HS-27A (cell line): ENCODE data around the gene MUCL3.
A peak's percentile ranks its signal among the peaks of the same experiment; 100 is the strongest.
"Not testable (repeated sequence)": the region's sequence is repeated elsewhere in the genome, so short reads cannot be mapped to it uniquely, and the experiment has no call there.

Source experiments
- DNase-seq: peaks from one replicate; pipeline ENCODE4 v3.0.0-alpha.2; 2012; ENCODE audit warnings: low read depth, missing footprints

MUCL3 gene, protein sequence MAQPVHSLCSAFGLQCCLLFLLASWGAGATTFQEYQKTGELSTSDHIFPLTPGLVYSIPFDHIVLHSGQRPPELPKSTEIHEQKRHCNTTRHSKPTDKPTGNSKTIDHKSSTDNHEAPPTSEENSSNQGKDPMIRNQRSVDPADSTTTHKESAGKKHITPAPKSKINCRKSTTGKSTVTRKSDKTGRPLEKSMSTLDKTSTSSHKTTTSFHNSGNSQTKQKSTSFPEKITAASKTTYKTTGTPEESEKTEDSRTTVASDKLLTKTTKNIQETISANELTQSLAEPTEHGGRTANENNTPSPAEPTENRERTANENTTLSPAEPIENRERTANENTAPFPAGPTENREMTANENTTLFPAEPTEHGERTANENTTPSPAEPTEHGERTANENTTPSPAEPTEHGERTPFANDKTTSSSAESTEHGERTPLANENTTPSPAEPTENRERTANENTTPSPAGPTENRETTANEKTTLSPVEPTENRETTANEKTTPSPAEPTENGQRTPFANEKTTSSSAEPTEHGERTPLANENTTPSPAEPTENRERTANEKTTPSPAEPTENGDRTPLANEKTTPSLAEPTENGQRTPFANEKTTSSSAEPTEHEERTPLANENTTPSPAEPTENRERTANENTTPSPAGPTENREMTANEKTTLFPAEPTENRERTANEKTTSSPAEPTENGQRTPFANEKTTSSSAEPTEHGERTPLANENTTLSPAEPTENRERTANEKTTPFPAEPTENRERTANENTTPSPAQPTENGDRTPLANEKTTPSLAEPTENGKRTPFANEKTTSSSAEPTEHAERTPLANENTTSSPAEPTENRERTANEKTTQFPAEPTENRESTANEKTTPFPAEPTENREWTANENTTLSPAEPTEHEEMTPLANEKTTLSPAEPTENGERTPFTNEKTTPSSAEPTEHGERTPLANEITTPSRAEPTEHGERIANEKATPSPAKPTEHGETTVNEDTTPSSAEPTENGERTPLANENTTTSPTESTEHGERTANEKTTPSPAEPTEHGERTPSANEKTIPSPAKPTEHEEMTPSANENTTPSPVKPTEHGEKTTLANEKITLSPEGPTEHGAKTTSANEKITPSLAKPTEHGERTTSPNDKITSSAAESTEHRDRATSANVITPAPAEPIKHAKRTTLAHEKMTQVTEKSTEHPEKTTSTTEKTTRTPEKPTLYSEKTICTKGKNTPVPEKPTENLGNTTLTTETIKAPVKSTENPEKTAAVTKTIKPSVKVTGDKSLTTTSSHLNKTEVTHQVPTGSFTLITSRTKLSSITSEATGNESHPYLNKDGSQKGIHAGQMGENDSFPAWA (N-terminal part only)

DNA sequence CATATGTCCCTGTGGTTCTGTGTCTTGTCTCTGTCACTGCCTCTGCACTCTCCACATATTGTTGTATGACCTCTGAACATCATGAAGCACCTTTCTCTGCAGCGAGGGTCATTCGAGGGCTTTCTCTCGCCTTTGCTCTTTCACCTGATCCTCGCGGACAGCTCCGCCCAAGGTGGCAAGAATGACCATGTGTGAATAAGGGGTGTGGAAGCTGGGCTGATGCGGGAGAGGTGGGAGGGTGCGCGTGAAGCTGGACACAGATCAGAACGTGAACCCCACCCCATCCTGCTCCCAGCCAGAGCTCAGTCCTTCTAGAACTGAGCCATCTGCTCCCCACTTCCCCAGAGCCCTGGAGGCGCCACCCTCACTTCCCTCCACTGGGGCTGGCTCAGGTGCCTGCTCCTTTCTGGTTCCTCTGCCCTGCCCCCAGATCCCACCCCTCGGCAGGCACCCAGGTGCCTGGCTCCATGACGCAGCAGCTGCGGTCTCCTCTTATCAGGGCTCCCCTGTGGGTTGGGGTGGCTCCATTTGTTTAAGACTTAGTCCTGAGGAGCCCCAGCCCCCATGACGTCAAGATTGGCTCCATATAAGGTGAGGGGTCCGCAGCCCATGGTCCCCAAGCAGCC lies at the start of gene MUCL3:
Gene MUCL3, plus strand, starts transcription at position 613 of the 626 bp plus-strand sequence. CDS start 27 bp downstream, outside the sequence.
- no peak for DNase-seq

DNA sequence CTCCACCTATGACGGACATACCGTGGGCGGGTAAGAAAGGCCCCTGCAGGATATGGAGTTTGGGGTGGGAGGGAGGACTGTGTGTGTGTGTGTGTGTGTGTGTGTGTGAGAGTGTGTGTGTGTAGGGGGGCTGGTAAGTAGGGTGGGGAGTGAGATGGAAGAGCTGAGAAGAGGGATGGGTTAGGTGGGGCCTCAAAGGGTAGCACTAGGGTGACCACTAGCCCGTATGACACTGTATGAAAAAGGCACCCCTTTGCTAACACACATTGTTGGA lies 49.4 kb upstream of the MUCL3 start:
- no peak for DNase-seq

DNA sequence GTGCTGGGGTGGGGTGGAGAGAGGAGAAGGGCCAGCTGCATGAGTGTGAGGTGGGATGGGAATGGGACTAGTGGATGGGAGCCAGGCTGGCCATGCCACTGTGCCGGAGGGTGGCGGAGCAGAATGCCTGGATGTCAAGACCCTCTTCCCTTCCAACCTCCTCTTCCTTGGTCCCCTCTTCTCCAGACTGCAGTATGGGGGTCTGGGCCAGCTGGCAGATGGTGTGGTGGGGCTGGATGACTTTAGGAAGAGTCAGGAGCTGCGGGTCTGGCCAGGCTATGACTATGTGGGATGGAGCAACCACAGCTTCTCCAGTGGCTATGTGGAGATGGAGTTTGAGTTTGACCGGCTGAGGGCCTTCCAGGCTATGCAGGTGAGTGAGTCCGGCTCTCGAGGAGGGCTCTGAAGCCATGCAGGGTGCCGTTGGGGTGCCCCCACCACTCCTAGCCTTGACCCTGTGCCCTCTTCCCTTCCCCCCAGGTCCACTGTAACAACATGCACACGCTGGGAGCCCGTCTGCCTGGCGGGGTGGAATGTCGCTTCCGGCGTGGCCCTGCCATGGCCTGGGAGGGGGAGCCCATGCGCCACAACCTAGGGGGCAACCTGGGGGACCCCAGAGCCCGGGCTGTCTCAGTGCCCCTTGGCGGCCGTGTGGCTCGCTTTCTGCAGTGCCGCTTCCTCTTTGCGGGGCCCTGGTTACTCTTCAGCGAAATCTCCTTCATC lies 48.8 kb upstream of the MUCL3 start:
- DNase-seq, result no peak

DNA sequence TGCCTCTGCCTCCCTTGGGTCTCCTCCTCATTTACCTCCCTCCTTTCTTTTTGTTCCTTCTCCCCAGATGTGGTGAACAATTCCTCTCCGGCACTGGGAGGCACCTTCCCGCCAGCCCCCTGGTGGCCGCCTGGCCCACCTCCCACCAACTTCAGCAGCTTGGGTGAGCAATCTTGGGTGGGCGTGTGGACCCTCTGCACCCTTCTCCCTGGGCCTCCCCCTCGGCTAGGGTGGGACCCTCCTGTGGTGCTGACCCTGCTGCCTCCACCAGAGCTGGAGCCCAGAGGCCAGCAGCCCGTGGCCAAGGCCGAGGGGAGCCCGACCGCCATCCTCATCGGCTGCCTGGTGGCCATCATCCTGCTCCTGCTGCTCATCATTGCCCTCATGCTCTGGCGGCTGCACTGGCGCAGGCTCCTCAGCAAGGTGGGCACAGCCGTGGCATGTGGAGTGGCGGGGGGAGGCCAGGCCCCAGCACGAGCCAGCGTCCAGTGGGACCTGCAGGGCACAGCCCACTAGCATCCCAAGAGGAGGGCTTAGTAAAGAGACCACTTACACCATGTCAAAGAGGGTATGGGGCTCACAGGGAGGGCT lies 47.7 kb upstream of the MUCL3 start:
- DNase-seq, result no peak

DNA sequence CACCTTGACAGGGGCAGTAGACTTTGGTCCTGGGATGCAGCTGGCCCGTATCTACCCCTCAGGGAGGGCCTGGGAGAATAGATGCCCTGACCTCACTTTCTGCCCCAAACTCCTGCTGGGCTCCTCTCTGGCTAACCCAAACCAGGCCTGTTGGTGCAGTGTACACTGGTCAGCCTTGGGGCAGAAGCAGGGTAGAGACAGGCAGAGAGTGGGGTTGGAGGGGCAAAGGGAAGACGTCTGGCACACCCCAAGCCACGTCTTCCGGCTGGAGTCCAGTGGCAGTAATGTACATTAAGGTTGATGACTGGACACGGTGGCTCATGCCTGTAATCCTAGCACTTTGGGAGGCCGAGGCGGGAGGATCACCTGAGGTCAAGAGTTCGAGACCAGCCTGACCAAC lies 47.1 kb upstream of the MUCL3 start:
- no peak for DNase-seq

DNA sequence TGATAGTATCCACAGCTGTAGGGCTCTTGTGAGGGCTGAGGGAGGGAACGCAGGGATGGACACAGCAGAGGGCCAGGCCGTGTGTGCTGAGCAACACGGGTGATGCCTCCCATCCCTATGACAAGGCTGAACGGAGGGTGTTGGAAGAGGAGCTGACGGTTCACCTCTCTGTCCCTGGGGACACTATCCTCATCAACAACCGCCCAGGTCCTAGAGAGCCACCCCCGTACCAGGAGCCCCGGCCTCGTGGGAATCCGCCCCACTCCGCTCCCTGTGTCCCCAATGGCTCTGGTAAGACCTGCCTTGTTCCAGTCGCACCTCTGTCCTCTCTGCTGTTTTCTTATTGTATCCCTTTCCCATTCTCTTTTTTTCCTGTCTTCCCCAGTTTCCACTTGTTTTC lies 46.4 kb upstream of the MUCL3 start:
- no peak for DNase-seq

DNA sequence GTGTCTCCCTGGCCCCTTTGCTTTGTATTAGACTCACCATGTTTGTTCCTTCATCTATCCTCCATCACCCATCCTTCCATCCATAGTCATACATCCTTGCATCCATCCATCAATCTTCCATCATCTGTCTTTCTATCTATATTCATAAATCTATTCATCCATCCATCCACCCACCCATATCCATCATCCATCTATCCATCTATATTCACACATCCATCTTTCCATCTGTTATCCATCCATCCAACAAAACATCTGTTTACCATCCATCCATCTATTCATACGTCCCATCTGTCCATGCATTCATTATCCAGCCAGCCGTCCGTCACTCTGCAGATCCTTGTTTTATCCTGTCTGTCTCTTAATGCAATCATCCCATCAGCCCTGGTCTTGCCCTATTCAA lies 45.8 kb upstream of the MUCL3 start:
- DNase-seq, result no peak

DNA sequence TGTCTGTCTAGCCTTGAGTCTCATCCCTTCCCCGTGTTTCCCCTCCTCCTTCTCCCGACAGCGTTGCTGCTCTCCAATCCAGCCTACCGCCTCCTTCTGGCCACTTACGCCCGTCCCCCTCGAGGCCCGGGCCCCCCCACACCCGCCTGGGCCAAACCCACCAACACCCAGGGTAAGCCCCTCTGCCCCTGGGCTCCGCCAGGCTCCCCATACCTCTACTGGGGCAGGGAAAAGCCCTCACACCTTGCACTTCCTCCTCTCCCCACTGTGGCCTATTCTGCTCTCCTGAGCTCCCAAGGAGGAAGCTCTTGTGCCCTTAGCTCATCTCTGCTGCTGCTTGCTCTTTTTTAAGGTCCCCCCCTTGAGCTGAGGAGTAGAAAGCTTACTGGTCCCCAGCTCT lies 45.4 kb upstream of the MUCL3 start:
- DNase-seq, result no peak

DNA sequence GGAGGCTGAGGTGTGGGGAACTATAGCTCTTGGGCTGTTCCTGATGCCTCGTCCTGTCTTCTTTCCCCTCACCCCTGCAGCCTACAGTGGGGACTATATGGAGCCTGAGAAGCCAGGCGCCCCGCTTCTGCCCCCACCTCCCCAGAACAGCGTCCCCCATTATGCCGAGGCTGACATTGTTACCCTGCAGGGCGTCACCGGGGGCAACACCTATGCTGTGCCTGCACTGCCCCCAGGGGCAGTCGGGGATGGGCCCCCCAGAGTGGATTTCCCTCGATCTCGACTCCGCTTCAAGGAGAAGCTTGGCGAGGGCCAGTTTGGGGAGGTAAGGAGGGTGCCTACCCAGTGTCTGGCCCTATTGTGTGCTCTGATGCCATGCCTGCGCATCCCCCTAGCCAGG lies 44.2 kb upstream of the MUCL3 start:
- no peak for DNase-seq

DNA sequence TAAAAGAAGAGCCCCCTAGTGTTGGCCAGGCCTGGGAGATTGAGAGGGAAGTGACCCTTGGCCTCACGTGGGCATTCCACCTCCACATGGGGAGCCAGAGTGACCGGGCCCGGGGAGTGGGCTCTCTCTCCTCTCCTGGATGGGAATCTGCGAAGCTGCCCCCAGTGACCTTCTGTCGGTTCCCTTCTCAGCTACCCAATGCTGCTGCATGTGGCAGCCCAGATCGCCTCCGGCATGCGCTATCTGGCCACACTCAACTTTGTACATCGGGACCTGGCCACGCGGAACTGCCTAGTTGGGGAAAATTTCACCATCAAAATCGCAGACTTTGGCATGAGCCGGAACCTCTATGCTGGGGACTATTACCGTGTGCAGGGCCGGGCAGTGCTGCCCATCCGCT lies 42.9 kb upstream of the MUCL3 start:
- DNase-seq, result no peak

DNA sequence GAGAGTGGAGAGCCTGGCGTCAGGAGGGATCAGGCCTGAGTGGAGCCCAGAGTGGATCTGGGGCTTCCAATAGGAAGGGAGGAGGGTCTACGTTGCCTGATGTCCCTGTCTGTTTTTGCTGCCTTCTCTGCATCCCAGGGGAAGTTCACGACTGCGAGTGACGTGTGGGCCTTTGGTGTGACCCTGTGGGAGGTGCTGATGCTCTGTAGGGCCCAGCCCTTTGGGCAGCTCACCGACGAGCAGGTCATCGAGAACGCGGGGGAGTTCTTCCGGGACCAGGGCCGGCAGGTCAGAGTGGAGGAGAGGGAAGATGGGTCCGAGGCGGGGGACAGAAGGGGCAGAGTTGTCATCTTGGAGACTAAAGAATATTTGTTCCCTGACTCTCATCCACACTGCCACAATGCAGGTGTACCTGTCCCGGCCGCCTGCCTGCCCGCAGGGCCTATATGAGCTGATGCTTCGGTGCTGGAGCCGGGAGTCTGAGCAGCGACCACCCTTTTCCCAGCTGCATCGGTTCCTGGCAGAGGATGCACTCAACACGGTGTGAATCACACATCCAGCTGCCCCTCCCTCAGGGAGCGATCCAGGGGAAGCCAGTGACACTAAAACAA lies 41.9 kb upstream of the MUCL3 start:
- DNase-seq, result no peak

DNA sequence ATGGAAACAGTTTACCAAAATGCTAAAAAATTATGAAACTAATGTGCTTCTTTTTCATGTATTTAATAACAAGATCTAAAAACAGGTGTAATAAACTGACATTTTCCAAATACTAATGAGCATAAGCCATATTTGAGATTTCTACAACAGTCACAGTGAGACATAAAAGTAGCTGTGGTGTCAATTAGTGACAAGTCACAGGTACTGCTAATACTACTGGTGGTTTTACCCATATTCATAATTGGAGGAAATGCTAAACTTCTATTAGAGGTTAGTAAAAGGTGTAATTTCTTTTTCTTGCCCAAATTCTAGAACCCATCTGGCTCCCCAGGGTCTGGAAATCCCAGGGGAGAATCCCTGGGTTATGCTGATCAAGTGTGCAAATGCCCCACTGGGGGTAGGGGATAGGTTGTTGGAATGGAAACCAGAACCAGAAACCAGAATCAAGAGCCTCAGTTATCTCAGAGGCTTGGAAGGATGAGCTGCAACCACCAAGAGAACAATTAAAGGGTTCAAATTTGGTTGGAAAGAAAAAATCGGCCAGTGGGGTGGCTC lies 39.8 kb upstream of the MUCL3 start:
- no peak for DNase-seq

DNA sequence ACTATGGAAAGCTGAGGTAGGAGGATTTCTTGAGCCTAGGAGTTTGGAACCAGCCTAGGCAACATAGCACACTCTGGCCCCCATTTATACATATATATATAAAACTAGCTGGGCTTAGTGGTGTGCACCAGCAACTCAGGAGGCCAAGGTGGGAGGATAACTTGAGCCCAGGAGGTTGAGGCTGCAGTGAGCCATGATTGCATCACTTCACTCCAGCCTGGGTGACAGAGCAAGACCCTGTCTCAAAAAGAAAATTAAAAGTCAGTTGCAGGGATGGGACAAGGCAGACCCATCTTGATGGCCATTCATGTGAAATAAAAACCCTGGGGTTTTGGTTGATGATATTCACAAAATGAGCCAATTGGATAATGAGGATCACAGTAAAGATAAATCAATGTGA lies 39.3 kb upstream of the MUCL3 start:
- no peak for DNase-seq

DNA sequence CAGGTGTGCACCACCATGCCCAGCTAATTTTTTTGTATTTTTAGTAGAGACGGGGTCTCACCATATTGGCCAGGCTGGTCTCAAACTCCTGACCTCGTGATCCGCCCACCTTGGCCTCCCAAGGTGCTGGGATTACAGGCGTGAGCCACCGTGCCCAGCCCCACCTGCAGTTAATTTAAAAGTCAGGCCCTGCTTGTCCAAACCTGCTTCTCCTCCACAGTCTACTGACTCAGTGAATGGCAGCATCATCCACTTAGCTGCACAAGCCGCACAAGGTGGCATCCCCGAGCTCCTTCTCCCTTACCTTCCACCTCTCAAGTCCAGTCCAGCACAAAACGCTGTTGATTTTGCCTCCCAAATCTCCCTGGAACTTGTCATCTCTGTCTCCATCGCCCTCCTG lies 38.6 kb upstream of the MUCL3 start:
- not testable (repeated sequence) for DNase-seq

DNA sequence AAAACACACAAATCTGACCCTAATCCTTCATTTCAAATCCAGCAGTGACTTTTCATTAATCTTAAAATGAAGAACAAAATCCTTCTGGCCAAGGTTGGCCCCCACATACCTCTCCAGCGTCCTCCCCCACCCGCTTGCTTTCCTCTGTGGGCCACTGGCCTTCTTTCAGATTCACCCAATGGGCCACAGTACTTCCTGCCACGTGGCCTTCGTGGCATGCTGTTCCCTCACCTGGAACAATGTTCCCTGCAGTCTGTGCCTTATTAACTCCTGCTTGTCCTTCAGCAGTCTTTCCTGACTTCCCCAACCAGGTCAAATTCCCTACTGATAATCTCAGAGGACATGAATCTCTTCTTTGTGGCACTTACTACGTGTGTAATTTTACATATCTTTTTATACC lies 38.1 kb upstream of the MUCL3 start:
- no peak for DNase-seq

DNA sequence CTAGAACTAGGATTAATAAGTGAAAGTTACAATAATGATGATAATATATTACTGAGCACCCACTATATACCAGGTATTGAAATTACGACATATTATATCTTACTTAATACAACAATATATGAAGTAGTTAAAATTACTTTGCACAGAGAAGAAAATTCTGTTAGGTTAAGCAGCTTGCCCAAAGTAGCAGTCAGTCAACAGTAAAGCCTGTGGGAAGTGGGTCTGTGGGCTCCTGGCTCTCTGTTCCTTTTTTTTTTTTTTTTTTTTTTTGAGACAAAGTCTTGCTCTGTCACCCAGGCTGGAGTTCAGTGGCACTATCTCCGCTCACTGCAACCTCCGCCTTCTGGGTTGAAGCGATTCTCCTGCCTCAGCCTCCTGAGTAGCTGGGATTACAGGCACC lies 37.5 kb upstream of the MUCL3 start:
- DNase-seq, result no peak

DNA sequence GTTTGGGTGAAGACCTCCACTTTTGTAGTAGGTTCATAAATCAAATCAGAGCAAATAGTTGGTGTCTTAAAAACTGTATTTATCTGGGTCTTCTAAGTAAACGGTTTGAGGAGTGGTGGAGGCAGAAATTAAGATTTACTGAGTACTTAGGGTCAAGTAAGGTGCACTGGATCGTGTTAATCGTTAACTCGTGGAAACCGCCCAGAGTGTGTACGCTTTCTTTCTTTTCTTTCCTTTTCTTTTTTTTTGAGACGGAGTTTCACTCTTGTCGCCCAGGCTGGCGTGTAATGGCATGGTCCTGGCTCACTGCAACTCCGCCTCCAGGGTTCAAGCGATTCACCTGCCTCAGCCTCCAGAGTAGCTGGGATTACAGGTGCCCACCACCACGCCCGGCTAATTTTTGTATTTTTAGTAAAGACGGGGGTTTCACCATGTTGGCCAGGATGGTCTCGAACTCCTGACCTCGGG lies 33.4 kb upstream of the MUCL3 start:
- DNase-seq, result not testable (repeated sequence)

DNA sequence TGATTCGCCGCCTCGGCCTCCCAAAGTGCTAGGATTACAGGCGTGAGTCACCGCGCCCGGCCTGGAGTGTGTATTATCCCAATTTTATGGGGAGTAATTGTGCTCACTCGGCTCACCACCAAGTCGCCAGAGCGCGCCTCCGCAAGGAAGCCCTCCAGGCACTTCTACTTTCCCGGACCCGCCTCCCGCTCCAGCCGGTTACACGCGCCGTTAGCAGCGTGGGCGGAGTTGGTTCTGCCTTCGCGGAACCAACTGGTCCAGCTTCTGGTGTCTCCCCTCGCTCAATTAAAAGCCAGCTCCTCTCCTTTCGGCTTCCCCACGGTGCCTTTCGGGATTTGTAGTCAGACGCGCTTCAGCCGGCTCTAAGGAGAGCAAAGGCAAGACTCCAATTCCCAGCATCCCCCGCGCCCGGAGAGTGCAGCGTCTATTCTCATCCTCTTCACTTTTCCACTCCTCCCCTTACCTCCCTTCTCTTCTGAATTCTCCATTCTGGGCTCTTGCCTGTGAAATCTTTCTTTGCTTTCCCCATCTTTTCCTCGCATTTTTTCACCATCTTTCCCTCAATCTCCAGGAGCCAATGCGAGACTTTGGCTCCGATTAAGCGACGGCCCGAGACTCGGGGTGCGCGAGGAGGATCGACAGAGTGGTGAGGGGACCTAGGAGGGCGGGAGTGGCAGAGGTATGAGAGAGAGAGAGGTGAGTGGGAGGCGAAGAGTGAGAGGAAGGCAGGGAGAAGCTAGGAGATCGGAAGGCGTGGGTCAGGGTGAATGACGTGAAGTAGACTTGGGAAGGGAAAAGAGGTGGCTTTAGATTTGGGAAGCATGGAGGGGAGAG lies 32.8 kb upstream of the MUCL3 start, which contains the start of gene GTF2H4:
Gene GTF2H4, plus strand, starts transcription at position 450 of the 834 bp plus-strand sequence.
- DNase-seq, result peak; percentile 98

DNA sequence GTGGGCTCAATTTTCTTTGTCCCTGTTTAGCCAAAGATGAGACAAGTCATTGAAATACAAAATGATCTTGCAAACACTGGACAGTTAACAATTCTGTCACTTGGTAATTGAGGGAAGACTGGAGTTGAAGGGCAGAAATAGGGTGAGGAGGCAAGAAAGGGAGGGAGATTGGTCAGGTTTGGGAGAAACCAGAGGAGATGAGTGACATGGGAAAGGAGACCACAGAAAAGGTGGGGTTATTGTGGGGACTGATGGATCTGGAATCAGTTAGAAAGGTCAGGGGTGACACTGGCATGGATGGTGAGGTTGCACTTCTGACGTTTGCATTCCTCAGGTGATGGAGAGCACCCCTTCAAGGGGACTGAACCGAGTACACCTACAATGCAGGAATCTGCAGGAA lies 32.1 kb upstream of the MUCL3 start:
- no peak for DNase-seq
